HepG2 (cell line): ENCODE results near the gene RMI2. TPM values are rescaled to one million over a fixed set of nuclear protein-coding genes. Genes with fewer than 3 reads are reported as not detected.
A peak's percentile ranks its signal among the peaks of the same experiment; 100 is the strongest.

Experiments used
- ATAC-seq: fragments of 200-7000 bp; cut with Tn5 transposase; 3 replicates; pipeline ENCODE4 v1.9.1; 2020; ENCODE audit warnings: mild to moderate bottlenecking, moderate library complexity
- BruUV-seq: library from RNA; stranded (reverse); fragments of 400-500 nt; replicated peaks from 2 replicates; lab custom pipeline; 2021; lab: Mats Ljungman, UMichigan
- CTCF ChIA-PET: fragments of 300-600 bp; formaldehyde crosslinking; extraction: SDS; loops from one replicate; lab custom pipeline; 2021; ENCODE audit warnings: low total read pairs, inconsistent platforms, low intra/inter-chr PET ratio; lab: Yijun Ruan, JAX
- POLR2A ChIA-PET: fragments of 350-600 bp; sonication (Branson Sonifier 250); formaldehyde crosslinking; loops from one replicate; lab custom pipeline; 2020; ENCODE audit warnings: antibody characterized with exemption, inconsistent platforms; lab: Yijun Ruan, JAX
- DNase-seq: peaks from one replicate; pipeline ENCODE4 v3.0.0-alpha.2; 2015; ENCODE audit warnings: low spot score
- FAIRE-seq: peaks from 3 replicates; lab custom pipeline; 2011; peaks lifted over from hg19 to GRCh38; lab: Jason Lieb, UNC
- H2AFZ ChIP-seq: one replicate; pipeline ENCODE4 v1.6.1; 2011; ENCODE audit warnings: low read length, inconsistent platforms
- H3K27ac ChIP-seq: fragments of 300-600 bp; 3 replicates; pipeline ENCODE4 v1.8.0; 2011; ENCODE audit warnings: mixed run types, mild to moderate bottlenecking, mixed read lengths, low read length, inconsistent platforms; ENCODE audit not compliant: insufficient read depth; ENCODE audit errors: extremely low read length
- H3K27me3 ChIP-seq, 2 experiments: fragments of 200-600 bp in 1 of 2; 2 replicates in 1 of 2; 3 replicates in 1 of 2; pipeline versions ENCODE4 v1.6.0 to v1.8.0; 2011; ENCODE audit warnings: low read length in 2 of 2, mild to moderate bottlenecking in 2 of 2, moderate library complexity in 2 of 2, inconsistent platforms in 1 of 2; ENCODE audit not compliant: insufficient read depth in 2 of 2, control insufficient read depth in 1 of 2
- H3K36me3 ChIP-seq, 2 experiments: fragments of 200-600 bp in 1 of 2; replicated peaks in 1 of 2; 2 replicates in 1 of 2; 3 replicates in 1 of 2; pipeline versions ENCODE4 v1.5.1 to v1.8.0; 2011; ENCODE audit warnings: low read length in 2 of 2, inconsistent platforms in 1 of 2; ENCODE audit not compliant: insufficient read depth in 2 of 2, control insufficient read depth in 1 of 2
- H3K4me1 ChIP-seq: 2 replicates; pipeline ENCODE4 v1.5.1; 2012; ENCODE audit warnings: low read length, inconsistent platforms; ENCODE audit not compliant: insufficient read depth
- H3K4me2 ChIP-seq: 2 replicates; pipeline ENCODE4 v1.6.0; 2011; ENCODE audit warnings: low read depth, low read length, inconsistent platforms
- H3K4me3 ChIP-seq, 3 experiments: fragments of 200-600 bp in 1 of 3; sonication (generic), shearing (Covaris generic) in 1 of 3; replicated peaks in 1 of 3; 2 replicates each; pipeline ENCODE4 v1.5.1; 2011 to 2016; ENCODE audit warnings: low read length in 3 of 3, inconsistent platforms in 2 of 3, low read depth in 2 of 3, mild to moderate bottlenecking in 2 of 3, control low read depth in 1 of 3, mixed read lengths in 1 of 3; ENCODE audit not compliant: insufficient read depth in 1 of 3
- H3K79me2 ChIP-seq: one replicate; pipeline ENCODE4 v1.6.1; 2011; ENCODE audit warnings: low read length, inconsistent platforms; ENCODE audit not compliant: insufficient read depth
- H3K9ac ChIP-seq: 2 replicates; pipeline ENCODE4 v1.6.0; 2011; ENCODE audit warnings: mild to moderate bottlenecking, low read depth, low read length, inconsistent platforms; ENCODE audit not compliant: insufficient read depth
- H3K9me3 ChIP-seq: 2 replicates; pipeline ENCODE4 v1.5.1; 2012; ENCODE audit warnings: mild to moderate bottlenecking, low read length
- H4K20me1 ChIP-seq: 2 replicates; pipeline ENCODE4 v1.6.0; 2011; ENCODE audit warnings: inconsistent platforms, mild to moderate bottlenecking, low read length, moderate library complexity; ENCODE audit not compliant: insufficient read depth
- CEBPZ ChIP-seq: IDR thresholded peaks from 2 replicates; pipeline ENCODE4 v1.6.1; 2012; ENCODE audit warnings: low read length, improper control_type of control experiment
- HNRNPLL ChIP-seq: fragments of 200-400 bp; formaldehyde crosslinking; IDR thresholded peaks from 2 replicates; pipeline ENCODE4 v1.6.1; 2017; ENCODE audit warnings: mild to moderate bottlenecking, low read depth, low read length; ENCODE audit not compliant: poor library complexity, severe bottlenecking
- IKZF1 ChIP-seq: fragments of 450-650 bp; IDR thresholded peaks from 2 replicates; pipeline ENCODE4 v1.7.1; 2016
- NCOA2 ChIP-seq: sonication (generic); formaldehyde crosslinking; IDR thresholded peaks from 2 replicates; pipeline ENCODE4 v1.8.0; 2022; ENCODE audit warnings: inconsistent platforms
- NR1H2 ChIP-seq: sonication (generic); formaldehyde crosslinking; IDR thresholded peaks from 2 replicates; pipeline ENCODE4 v1.8.1; 2022; ENCODE audit warnings: low read depth, missing genetic modification reagents, borderline replicate concordance
- SNRNP70 ChIP-seq: fragments of 200-400 bp; formaldehyde crosslinking; IDR thresholded peaks from 2 replicates; pipeline ENCODE4 v1.6.1; 2017; ENCODE audit warnings: mild to moderate bottlenecking, low read depth, low read length, moderate library complexity
- ZNF263 ChIP-seq: sonication (generic); formaldehyde crosslinking; IDR thresholded peaks from 2 replicates; pipeline ENCODE4 v1.4.0; 2020; ENCODE audit warnings: missing genetic modification reagents
- ZNF547 ChIP-seq: sonication (generic); formaldehyde crosslinking; IDR thresholded peaks from 2 replicates; pipeline ENCODE4 v1.5.1; 2020; ENCODE audit warnings: mild to moderate bottlenecking, missing genetic modification reagents
- ZNF558 ChIP-seq: sonication (generic); formaldehyde crosslinking; IDR thresholded peaks from 2 replicates; pipeline ENCODE4 v1.9.0; 2022; ENCODE audit warnings: mild to moderate bottlenecking, missing genetic modification reagents, borderline replicate concordance
- ZNF660 ChIP-seq: sonication (generic); formaldehyde crosslinking; IDR thresholded peaks from 2 replicates; pipeline ENCODE4 v1.5.1; 2020; ENCODE audit warnings: mild to moderate bottlenecking, low read depth, missing genetic modification reagents, borderline replicate concordance
- ZNF850 ChIP-seq: sonication (generic); formaldehyde crosslinking; conservative IDR thresholded peaks from 2 replicates; pipeline ENCODE4 v1.9.0; 2021; ENCODE audit warnings: mild to moderate bottlenecking, missing genetic modification reagents
- WGBS: methylation state at CpG from one replicate; pipeline ENCODE4 v1.1.6; 2017; ENCODE audit warnings: low lambda C conversion rate; 5-methylcytosine and 5-hydroxymethylcytosine counted together
- in situ Hi-C: cut with HindIII; loops from 2 replicates; pipeline ENCODE4 v1.10.0; 2017; ENCODE audit warnings: low pct_unique_long_range_greater_than_20kb; ENCODE audit not compliant: extremely low pct_ligation_motif_present
- intact Hi-C: fragments of 100-400 bp; cut with micrococcal nuclease; formaldehyde crosslinking; loops from one replicate; pipeline ENCODE4 v1.10.0; 2022; ENCODE audit not compliant: unreplicated experiment
- polyA plus RNA-seq, 8 experiments: library from polyadenylated mRNA; depleted of rRNA in 3 of 8; stranded (reverse) in 7 of 8; unstranded in 1 of 8; fragments of >200 nt; fragmentation: Illumina TruSeq in 4 of 8; extraction: Trizol in 4 of 8; gene quantifications; 2 replicates each; pipeline versions ENCODE4 v1.2.1 to v1.2.3, GENCODE V29; 2011 to 2016; ENCODE audit warnings: low read depth in 4 of 8, missing spikeins in 1 of 8, mixed read lengths in 1 of 8; ENCODE audit not compliant: insufficient read depth in 1 of 8
- total RNA-seq, 5 experiments: library from RNA; depleted of rRNA; stranded (reverse); fragments of >200 nt; fragmentation: Illumina TruSeq; extraction: Trizol; gene quantifications; 2 replicates each; pipeline ENCODE4 v1.2.3, GENCODE V29; 2016; ENCODE audit warnings: low read depth in 1 of 5
- TF ChIP-seq, protein P1 (sequence below): sonication (generic); formaldehyde crosslinking; IDR thresholded peaks from 2 replicates; pipeline ENCODE4 v1.5.0; 2020; ENCODE audit warnings: mild to moderate bottlenecking, low read depth, missing genetic modification reagents, borderline replicate concordance

RMI2 gene
- total and polyA plus RNA-seq, 2 of the 13 experiments (the other 11 are each of a cell fraction or from before 2014, with no cell fraction given), result 24.5 to 55.7 TPM

DNA sequence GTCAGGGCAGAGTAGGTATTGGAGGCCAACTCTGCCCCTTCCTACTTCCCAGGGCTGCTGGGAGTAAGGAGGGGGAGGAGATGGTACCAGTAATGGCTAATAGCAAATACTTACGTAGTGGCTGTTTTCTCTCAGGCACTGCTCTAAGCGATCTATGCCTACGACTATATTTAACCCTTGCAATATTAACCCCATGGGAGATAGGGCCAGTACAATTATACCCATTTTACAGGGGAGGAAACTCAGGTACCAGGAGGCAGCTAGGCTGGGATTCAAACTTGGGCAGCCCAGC, 50.6 kb downstream of the RMI2 start (continued):
- TF ChIP-seq ZNF850, result no peak
- TF ChIP-seq ZNF660 (CRISPR knock-in tag), result no peak
- 0 out of 2 replicates have a peak, but pooled peaks have one; percentile 22 for TF ChIP-seq ZNF558 (CRISPR knock-in tag)
- no peak for TF ChIP-seq HNRNPLL
- no peak for TF ChIP-seq ZNF263 (CRISPR knock-in tag)
- TF ChIP-seq NCOA2 (CRISPR knock-in tag), result no peak
- no peak for TF ChIP-seq SNRNP70
- TF ChIP-seq ZNF547, result no peak
- TF ChIP-seq, protein P1, sequence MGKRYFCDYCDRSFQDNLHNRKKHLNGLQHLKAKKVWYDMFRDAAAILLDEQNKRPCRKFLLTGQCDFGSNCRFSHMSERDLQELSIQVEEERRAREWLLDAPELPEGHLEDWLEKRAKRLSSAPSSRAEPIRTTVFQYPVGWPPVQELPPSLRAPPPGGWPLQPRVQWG, result no peak
- no peak for TF ChIP-seq IKZF1

DNA sequence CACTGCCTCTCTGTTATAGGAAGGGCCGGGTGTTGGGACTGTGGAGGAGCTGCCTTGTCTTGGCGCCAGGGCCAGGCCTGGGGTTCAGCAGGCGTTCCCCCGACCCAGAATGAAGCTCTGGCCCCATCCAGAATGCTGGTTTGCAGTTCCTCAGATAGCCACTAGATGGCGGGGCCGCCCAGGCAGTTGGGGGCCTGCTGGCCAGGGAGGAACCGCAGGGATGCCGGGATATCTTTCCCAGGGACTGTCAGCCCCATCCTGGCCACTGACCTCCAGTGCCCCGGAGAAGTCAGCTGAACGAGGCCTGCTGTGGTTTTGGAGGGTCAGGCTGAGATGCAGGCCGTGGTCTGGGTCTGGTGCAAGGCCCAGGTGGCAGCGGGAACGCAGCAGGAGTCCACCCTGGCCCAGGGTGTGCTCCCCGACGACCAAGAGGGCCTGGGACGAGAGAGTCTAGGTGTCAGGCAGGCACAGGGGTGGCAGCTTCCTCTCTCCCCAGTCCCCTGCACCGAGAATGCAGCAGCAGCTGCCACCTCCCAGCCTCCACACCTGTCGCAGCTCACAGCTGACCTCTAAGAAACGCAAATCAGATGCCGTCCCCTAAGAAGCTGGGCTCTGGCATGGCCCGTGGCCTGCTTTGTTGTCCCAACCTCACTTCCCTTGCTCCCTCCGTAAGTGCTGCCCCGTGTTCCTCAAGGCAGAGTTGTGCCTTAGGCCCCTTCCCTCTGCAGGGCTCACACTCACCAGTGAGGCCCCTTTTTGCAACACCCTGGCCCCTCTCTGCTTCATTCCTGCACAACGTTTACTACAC, 51.2 kb downstream of the RMI2 start:
- Histone ChIP-seq H3K9me3 (no peaks in the 10 kb centered on the region), H3K9ac (peak overlapping the region; percentile 58), H3K36me3 (no peaks in the 10 kb centered on the region; a peak in 1 of 5 replicates), H4K20me1 (no peaks in the 10 kb centered on the region), H3K4me3 (peak overlapping the region; percentile 53 to 79 (median 57)), H3K79me2 (no peaks in the 10 kb centered on the region), H3K27me3 (peaks cover 48 to 74% of the 10 kb centered on the region in 2 experiments), H2AFZ (peak overlapping the region; percentile 60), H3K4me2 (peak overlapping the region; percentile 99), H3K27ac (no peak overlapping the region), H3K4me1 (peaks cover 44% of the 10 kb centered on the region)
- FAIRE-seq, result peak; percentile 93
- DNase-seq, result peak; percentile 76
- 6% methylated on average over 19 of the region's 24 CpGs for WGBS
- ChIA-PET CTCF (interaction anchor here (0.7 to 2.2 kb wide), 6 partner anchors 9 to 318 kb away, joined by 3 to 19 read pairs (median 9); no protein-coding TSS in a partner anchor), POLR2A (interaction anchor here (0.6 to 2.2 kb wide), 12 partner anchors 8 to 416 kb away, joined by 3 to 11 read pairs (median 4); partner anchors contain the start of genes SOCS1 and TXNDC11)
- intact Hi-C loops, result loop anchor here (1.0 to 5.0 kb wide), 5 partner anchors 9 to 432 kb away; no protein-coding TSS in a partner anchor
- in situ Hi-C loops, result loop anchor here (10.0 kb wide), 1 partner anchor 318 kb away; no protein-coding TSS in a partner anchor
- ATAC-seq, result peak; percentile 85
- no TSS peak for BruUV-seq
- TF ChIP-seq CEBPZ (no peak), NR1H2 (CRISPR knock-in tag) (no peak)
